NCI-H1092 treated with DMSO at 0.1 percent for 48 hours (cell line): Measurements from ENCODE around the gene TBXAS1.

Source experiments
- DNase-seq: peaks from one replicate; lab custom pipeline; 2025; lab: John Stamatoyannopoulos, UW

The TBXAS1 gene

DNA sequence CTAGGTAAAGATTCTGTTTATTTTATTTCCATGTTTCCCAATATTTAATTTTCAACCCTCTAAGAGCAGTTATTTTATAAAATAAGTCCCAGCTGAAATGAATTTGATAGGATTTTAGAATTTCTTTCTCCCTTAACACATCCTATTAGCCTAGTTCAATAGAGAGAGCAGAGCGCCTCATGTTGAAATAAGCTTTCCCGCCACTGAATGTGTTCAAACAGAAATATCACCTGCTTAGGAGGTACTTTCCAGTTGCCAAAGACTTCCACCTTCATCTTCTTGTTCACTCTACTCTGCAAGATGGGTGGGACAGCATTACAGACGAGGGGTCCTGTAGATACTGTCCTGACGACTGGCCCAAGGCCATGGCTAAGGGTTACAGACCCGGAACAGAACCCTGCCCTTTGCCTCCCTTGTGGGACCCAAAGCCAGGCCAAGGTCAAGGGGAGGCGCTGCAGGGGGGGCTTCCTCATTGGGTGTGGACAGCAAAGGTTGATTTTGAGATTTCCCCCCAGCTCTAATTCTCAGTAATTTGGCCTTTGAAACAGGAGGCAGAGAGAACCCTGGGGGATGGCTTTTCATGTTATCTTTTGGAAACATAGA is 171.7 kb downstream of the TBXAS1 start:
- no peak for DNase-seq

GRCh38 chr7:140003913-140004382 is 174.9 kb downstream of the TBXAS1 start:
- no peak for DNase-seq

GRCh38 chr7:140004672-140005071 is 175.6 kb downstream of the TBXAS1 start:
- no peak for DNase-seq

- DNase-seq: no peak
Measured at GRCh38 chr7:140005341-140005740, 176.3 kb downstream of the TBXAS1 start.

DNA sequence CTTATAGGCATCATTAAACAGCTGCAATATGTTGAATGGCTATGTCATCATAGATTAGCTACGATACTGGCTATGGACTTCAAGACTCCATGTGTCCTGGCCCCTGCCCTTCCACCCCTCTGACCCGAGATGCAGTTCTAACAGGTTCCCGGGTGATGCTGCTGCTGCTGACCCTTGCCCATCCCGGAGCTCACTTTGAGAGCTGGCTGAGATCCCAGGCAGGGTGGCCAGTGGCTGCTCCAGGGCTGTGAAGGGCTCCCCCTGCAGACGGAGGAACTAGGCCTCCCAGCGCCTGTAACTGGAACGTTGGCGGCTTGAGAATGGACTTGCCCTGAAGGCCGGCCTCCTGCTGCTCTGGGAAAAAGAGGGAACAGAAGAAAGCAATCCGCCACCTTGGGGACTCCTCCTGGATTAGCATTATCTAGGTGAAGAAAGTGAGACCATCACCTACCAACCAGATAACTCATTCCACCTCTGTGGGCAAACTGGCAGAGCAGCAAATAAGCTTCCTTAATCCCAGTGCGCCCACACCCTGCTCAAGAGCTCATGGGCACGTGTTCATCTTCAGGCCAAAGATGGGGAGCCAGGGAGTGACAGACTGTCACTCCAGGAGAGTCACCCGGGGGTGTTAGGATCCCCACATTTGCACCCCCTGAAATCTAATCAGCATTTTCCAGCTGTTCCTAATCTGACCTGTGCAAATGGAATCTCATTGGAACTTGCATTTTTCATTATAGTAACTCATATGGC is 176.9 kb downstream of the TBXAS1 start:
- peak; percentile 14 for DNase-seq

DNA sequence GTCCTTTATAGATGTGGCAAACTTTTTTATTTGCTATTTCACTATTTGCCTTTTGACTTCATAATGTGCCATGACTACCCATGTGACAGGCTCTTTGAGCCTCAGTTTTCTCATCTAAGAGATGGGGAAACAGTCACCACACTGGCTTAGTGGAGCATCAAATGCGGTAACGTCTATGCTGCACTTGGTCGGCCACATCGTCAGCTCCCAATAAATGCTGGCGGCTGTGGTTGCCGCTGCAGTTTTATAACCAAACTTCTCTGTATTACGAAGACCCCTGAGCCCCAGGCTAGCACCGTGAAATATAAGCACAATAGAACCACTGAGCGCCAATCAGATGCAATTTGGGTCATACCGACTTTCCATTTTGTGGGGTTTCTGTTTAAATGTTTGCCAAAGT is 177.5 kb downstream of the TBXAS1 start:
- no peak for DNase-seq

DNA sequence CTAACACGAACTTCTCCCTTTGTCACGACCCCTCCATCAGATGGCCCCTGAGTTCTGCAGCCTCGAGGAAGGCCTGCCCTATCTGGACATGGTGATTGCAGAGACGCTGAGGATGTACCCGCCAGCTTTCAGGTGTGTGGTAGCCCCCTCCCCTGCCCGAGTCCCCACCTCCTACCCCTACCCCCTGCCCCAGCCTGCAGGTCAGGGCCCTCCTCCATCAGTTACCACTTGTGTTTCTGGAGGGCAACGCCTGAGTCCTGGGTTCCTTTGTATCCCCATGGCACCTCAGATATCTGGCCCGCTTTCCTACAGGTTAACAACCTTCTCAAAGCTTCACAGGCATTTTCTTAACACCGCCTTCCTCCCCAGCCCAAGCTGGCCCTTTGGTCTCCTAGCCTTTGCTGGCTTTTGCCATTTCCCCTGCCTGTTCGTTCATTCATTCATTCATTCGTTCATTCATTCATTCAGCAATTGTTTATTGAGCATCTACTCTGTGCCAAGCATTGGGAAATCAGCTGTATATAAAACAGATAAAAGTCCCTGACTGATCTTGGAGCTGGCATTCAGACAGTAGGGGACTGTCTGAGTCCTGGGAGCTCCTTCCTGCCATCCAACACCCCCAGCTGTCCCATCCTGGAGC is 178.1 kb downstream of the TBXAS1 start:
- no peak for DNase-seq

DNA sequence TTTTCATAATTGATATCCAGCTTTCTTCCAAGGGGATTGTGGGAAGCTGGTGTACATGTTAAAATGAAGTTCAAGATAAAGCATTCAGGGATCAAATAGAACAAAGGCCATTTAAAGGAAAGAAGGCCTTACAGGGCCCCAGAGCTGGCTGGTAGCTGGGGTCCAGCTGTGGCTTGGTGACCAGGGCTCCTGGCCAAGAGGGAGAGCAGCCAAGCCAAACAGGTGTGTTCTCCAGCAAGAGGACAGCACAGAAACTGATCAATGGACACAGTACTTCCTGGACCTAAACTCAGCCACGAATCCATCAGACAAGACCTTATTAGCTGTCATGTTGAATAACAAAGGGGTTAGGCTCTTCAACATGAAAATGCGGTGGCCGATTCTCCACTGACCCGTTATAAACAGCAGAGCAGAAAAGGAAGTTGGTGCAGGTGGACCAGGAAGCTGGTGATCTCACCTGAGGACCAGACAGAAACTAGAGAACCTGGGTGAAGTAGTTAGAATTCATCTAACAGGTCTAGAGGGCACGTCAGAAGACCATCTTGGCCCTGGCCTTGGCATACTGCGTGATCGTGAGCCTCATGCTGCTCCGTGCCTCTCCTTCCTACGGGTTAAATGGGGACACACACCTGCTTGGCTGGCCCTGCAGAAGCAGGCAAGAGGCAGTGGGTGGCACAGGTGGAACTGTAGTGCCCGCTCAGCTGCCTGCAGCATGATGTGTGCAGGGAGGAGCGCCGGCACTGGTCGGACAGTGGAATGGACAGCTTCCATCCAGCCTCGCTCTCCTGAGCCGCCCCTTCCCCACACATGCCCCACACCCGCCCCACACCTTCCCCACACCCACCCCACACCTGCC is 179.9 kb downstream of the TBXAS1 start:
- DNase-seq: no peak

DNA sequence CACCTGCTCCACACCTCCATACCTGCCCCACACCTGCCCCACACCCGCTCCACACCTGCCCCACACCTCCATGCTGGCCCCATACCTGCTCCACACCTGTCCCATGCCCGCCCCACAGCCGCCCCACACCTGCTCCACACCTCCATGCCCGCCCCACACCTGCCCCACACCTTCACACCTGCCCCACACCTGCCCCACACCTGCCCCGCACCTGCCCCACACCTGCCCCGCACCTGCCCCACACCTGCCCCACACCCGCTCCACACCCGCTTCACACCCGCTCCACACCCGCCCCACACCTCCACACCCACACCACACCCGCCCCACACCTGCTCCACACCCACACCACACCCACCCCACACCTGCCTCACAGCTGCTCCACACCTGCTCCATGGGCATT is 180.7 kb downstream of the TBXAS1 start:
- no peak for DNase-seq

DNA sequence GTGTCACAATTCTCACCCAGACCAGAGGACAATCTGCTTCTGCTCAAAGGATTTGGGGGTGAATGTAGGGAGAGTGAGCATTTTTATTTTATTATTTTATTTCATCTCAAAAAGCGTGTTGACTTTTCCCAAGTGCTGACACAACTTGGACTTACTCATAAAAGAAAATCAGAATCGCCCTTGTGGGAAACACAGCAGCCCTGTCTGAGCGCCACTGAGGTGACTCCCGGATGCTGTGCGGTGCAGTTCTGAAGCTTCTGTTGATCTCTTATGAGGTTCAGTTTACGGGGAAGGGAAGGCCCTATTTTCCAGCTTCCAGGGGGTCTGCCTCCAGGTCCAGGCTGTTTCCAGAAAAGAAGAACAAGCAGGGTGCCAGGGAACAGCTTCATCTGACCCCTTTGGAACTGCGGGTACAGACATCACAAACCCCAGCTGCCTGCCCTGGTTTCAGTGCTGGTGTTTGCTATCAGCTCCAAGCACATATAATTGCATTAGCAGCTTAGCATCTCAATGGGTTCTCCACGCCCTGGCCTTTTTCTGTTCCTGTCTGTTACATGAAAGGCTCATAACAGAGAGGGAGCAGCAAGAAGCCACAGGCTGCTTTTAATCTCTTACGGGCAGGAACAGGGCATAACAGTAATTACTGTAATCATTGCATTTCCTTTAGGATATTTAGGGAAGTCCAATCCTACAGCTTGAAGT is 181.3 kb downstream of the TBXAS1 start:
- no peak for DNase-seq

- DNase-seq: no peak
Measured at GRCh38 chr7:140013676-140014075, 184.6 kb downstream of the TBXAS1 start.

GRCh38 chr7:140014123-140014522 is 185.1 kb downstream of the TBXAS1 start:
- DNase-seq: no peak

DNA sequence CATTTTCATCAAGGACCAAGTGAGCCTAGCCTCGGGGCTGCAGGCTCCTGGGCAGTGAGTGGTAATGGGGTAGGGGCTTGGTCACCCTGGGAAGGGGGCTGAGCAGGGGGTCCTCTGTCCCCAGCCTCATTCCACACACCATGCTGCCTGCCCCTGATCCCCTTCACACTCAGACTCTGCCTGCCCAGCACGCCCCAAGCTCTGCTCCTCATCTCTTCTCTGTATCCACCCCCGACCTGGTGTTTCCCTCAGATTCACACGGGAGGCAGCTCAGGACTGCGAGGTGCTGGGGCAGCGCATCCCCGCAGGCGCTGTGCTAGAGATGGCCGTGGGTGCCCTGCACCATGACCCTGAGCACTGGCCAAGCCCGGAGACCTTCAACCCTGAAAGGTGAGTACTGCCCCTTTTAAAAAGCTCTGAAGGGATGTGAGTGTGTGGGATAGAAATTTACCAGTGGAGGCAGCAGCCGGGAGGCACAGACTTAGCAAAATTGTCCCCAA is 186.5 kb downstream of the TBXAS1 start:
- DNase-seq: no peak

GRCh38 chr7:140016540-140016939 is 187.5 kb downstream of the TBXAS1 start:
- DNase-seq: no peak

DNA sequence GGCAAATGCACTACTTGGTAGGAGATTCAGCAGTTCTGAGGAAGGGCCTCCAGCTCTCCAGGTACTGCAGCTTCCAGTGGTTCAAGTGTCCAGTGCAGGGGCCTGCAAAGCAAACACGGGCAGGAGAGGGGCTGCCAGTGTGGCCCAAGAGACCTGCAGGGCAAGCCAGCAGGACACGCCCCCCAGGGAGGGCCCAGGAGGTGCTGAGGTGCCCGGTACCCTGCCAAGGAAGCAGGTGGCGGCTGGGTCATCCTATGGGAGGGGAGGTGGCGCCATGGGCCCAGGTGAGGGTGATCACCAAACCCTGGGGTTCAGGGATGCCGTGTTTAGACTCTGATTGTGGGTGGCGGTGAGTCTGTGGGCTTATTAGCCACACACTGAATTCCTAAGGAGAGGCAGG is 188.0 kb downstream of the TBXAS1 start:
- no peak for DNase-seq

DNA sequence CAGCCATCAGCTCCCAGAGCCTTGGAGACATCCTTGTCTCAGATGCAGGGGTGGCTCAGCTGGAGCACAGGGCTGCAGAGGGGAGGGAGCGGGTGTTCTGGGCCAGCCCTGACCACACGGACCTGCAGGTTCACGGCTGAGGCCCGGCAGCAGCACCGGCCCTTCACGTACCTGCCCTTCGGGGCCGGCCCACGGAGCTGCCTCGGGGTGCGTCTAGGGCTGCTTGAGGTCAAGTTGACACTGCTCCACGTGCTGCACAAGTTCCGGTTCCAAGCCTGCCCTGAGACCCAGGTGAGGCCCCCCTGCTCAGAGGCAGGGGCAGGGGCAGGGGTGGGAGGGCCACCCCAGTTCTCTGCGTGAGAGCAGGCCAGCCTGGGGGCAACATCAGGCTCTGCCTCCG is 188.5 kb downstream of the TBXAS1 start:
- DNase-seq: no peak

- no peak for DNase-seq
Measured at GRCh38 chr7:140018125-140019043, 189.3 kb downstream of the TBXAS1 start.

GRCh38 chr7:140019172-140019571 is 190.1 kb downstream of the TBXAS1 start:
- DNase-seq: no peak

GRCh38 chr7:140019606-140020005 is 190.5 kb downstream of the TBXAS1 start:
- no peak for DNase-seq

DNA sequence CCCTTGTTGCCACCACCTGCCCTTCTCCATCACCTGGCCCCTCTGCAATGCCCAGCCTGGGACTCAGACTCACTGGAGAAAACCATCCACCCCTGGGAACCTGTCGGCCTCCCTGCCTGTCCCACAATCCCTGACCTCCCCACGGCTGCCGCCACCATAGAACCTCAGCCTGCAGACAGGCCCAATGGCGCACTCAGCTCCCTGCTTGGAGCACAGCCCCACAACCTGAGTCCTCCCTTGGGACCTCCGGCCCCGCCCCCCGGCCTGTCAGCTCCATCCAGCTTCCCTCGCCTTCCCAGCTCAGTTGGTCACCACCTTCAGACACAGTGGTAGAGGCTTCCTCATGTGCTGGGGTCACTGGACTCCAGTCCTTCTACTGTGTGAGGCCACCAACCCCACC is 192.5 kb downstream of the TBXAS1 start:
- DNase-seq: no peak
